Measurements from ENCODE around the gene AK9. TPM values are rescaled to one million over a fixed set of nuclear protein-coding genes. Genes with fewer than 3 reads are reported as not detected.

The AK9 gene
- total RNA-seq, 1 donor from 2014 or later: 8.2 TPM

GRCh38 chr6:109482905-109483734, 207.9 kb downstream of the AK9 start, which contains the start of gene ZBTB24:
Gene ZBTB24 (minus strand): TSS chr6:109483219. CDS start chr6:109482026, 1,193 bp downstream.
- H3K27me3 Mint-ChIP-seq (ENCODE audit: insufficient read depth, low read depth): peaks cover 16% of the 10 kb centered on the region
- Histone ChIP-seq H3K79me2 (ENCODE audit: low read depth) (peaks cover 49% of the 10 kb centered on the region), H4K20me1 (ENCODE audit: low read depth) (no peaks in the 10 kb centered on the region), H3K9me3 (ENCODE audit: low read depth) (no peaks in the 10 kb centered on the region), H3K9ac (peak within 1 kb of the TSS; percentile 65), H3K36me3 (no peaks in the 10 kb centered on the region), H3F3A (ENCODE audit: low read depth) (peaks cover 18% of the 10 kb centered on the region), H3K27me3 (peaks cover 17% of the 10 kb centered on the region), H2AFZ (replicated peaks) (peak within 1 kb of the TSS; percentile 86), H3K4me3 (peak within 1 kb of the TSS; percentile 98), H3K4me2 (peak within 1 kb of the TSS; percentile 99), H3K4me1 (peaks cover 39% of the 10 kb centered on the region), H3K27ac (peak within 1 kb of the TSS; percentile 23)
- peaks cover 27% of the 10 kb centered on the region for H3K36me3 Mint-ChIP-seq
- peak; percentile 97 for DNase-seq (ENCODE audit: low spot score)
- peaks cover 34% of the 10 kb centered on the region for H3K4me1 Mint-ChIP-seq
- no peak for TF ChIP-seq EZH2 (IDR thresholded peaks at IDR 0.05)
- TF ChIP-seq CTCF (IDR thresholded peaks at IDR 0.05): peak; percentile 4
- H3K27ac Mint-ChIP-seq: no peak within 1 kb of the TSS
- H3K4me3 Mint-ChIP-seq: peak within 1 kb of the TSS; percentile 90
- no peaks in the 10 kb centered on the region for H3K9me3 Mint-ChIP-seq

- TF ChIP-seq CTCF (IDR thresholded peaks at IDR 0.05) (no peak), EZH2 (IDR thresholded peaks at IDR 0.05) (no peak), EZH2phosphoT487 (IDR thresholded peaks at IDR 0.05) (no peak)
- no peaks in the 10 kb centered on the region for H3K9me3 ChIP-seq (ENCODE audit: low read depth)
- peaks cover 35% of the 10 kb centered on the region for H3K36me3 Mint-ChIP-seq
- peak overlapping the region; percentile 29 for H3K4me3 ChIP-seq
- H3K4me3 Mint-ChIP-seq: peak overlapping the region; percentile 12
- H3K79me2 ChIP-seq (ENCODE audit: low read depth): peaks cover 69% of the 10 kb centered on the region
- H3K9ac ChIP-seq: no peak overlapping the region
- H3K27me3 ChIP-seq: peaks cover 17% of the 10 kb centered on the region
- H3K4me2 ChIP-seq: peak overlapping the region; percentile 99
- no peak for DNase-seq (ENCODE audit: low spot score)
- peaks cover 52% of the 10 kb centered on the region for H3K4me1 ChIP-seq
- H3F3A ChIP-seq (ENCODE audit: low read depth): peaks cover 26% of the 10 kb centered on the region
- H3K36me3 ChIP-seq: peaks cover 4% of the 10 kb centered on the region
- H3K27ac Mint-ChIP-seq: no peak overlapping the region
- H3K4me1 Mint-ChIP-seq: peaks cover 41% of the 10 kb centered on the region
- H2AFZ ChIP-seq (replicated peaks): no peak overlapping the region
- H4K20me1 ChIP-seq (ENCODE audit: low read depth): peaks cover 4% of the 10 kb centered on the region
- peaks cover 14% of the 10 kb centered on the region for H3K27me3 Mint-ChIP-seq (ENCODE audit: insufficient read depth, low read depth)
- no peak overlapping the region for H3K27ac ChIP-seq
- no peaks in the 10 kb centered on the region for H3K9me3 Mint-ChIP-seq
These were observed 210.0 kb downstream of the AK9 start for GRCh38 chr6:109480993-109481480.

- peaks cover 5% of the 10 kb centered on the region for H3K27me3 ChIP-seq
- Mint-ChIP-seq H3K4me3 (peak overlapping the region; percentile 36), H3K27me3 (ENCODE audit: insufficient read depth, low read depth) (peaks cover 4% of the 10 kb centered on the region), H3K27ac (no peak overlapping the region), H3K4me1 (peaks cover 41% of the 10 kb centered on the region), H3K9me3 (no peaks in the 10 kb centered on the region), H3K36me3 (peaks cover 46% of the 10 kb centered on the region)
- H3K4me2 ChIP-seq: peak overlapping the region; percentile 99
- peaks cover 4% of the 10 kb centered on the region for H4K20me1 ChIP-seq (ENCODE audit: low read depth)
- H3K9ac ChIP-seq: no peak overlapping the region
- TF ChIP-seq EZH2phosphoT487 (IDR thresholded peaks at IDR 0.05): no peak
- no peak for TF ChIP-seq CTCF (IDR thresholded peaks at IDR 0.05)
- no peak for TF ChIP-seq EZH2 (IDR thresholded peaks at IDR 0.05)
- H3K4me1 ChIP-seq: peaks cover 52% of the 10 kb centered on the region
- H2AFZ ChIP-seq (replicated peaks): no peak overlapping the region
- peaks cover 6% of the 10 kb centered on the region for H3K36me3 ChIP-seq
- DNase-seq (ENCODE audit: low spot score): no peak
- peak overlapping the region; percentile 35 for H3K4me3 ChIP-seq
- H3K9me3 ChIP-seq (ENCODE audit: low read depth): no peaks in the 10 kb centered on the region
- H3K79me2 ChIP-seq (ENCODE audit: low read depth): peaks cover 87% of the 10 kb centered on the region
- H3F3A ChIP-seq (ENCODE audit: low read depth): peaks cover 26% of the 10 kb centered on the region
- H3K27ac ChIP-seq: peak overlapping the region; percentile 75
These were observed 212.0 kb downstream of the AK9 start for GRCh38 chr6:109478841-109479624.

Measured in neural progenitor cell (in vitro differentiated cells).